ENCODE results near the gene APBB2. TPM values are rescaled to one million over a fixed set of nuclear protein-coding genes. Genes with fewer than 3 reads are reported as not detected.

Gene APBB2
- total RNA-seq, 1 donor, result 92.3 TPM

DNA sequence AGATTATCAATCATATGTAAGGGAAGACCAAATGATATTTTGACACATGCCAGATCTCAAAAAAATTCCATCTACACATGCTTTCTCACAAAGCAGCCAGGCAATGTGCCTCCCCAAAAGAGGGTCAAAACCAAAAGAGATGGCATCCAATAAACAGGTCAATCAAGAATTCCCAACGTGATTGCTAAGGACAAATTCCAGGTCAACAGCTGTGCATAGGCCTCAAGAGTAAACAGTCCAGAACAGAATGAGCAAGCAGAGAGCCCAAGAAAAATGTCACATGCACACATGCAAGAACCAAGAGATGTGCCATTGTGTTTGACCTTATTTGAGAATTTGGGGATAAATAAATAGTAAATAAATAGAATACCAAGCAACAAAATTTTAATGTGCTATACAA lies 136.7 kb downstream of the APBB2 start:
- Histone ChIP-seq H3K36me3 (ENCODE audit: insufficient read depth, low read length) (no peaks in the 10 kb centered on the region), H3K4me1 (ENCODE audit: insufficient read depth, low read length) (no peaks in the 10 kb centered on the region), H4K20me1 (ENCODE audit: insufficient read depth, low read length) (peaks cover 16% of the 10 kb centered on the region), H3K27ac (ENCODE audit: low read depth, low read length) (no peak overlapping the region), H3K4me3 (ENCODE audit: insufficient read depth, low read length) (no peak overlapping the region), H3K9me3 (ENCODE audit: low read depth, low read length) (no peaks in the 10 kb centered on the region), H3K79me2 (ENCODE audit: insufficient read depth, low read length) (peaks cover 82% of the 10 kb centered on the region), H3K27me3 (ENCODE audit: insufficient read depth, low read length) (no peaks in the 10 kb centered on the region), H3K4me2 (ENCODE audit: insufficient read depth, low read length) (no peak overlapping the region), H2AFZ (ENCODE audit: low read length) (no peak overlapping the region)
- no peak for DNase-seq (ENCODE audit: insufficient read length, low spot score, missing footprints)
- TF ChIP-seq, protein P1, sequence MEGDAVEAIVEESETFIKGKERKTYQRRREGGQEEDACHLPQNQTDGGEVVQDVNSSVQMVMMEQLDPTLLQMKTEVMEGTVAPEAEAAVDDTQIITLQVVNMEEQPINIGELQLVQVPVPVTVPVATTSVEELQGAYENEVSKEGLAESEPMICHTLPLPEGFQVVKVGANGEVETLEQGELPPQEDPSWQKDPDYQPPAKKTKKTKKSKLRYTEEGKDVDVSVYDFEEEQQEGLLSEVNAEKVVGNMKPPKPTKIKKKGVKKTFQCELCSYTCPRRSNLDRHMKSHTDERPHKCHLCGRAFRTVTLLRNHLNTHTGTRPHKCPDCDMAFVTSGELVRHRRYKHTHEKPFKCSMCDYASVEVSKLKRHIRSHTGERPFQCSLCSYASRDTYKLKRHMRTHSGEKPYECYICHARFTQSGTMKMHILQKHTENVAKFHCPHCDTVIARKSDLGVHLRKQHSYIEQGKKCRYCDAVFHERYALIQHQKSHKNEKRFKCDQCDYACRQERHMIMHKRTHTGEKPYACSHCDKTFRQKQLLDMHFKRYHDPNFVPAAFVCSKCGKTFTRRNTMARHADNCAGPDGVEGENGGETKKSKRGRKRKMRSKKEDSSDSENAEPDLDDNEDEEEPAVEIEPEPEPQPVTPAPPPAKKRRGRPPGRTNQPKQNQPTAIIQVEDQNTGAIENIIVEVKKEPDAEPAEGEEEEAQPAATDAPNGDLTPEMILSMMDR (IDR thresholded peaks at IDR 0.05; ENCODE audit: extremely low read depth, low read depth, low read length), result no peak

DNA sequence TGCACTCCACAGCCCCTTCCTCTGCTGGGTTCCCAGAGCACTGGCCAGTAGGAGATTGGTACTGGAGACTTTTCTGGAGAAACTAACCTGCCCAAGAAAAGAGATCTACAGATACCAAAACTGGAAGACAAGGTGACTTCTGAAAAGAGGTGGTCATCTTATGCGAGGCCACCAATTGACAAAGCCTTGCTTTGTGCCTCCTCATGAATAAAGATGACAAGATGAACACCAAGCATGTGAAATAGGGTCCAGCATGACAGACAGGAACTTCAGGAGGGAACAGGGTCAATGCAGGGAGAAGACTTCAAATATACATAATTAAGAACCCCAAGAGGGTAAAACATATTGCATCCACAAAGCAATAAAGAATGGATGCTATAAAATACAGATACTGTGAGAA lies 137.9 kb downstream of the APBB2 start:
- no peak overlapping the region for H3K27ac ChIP-seq (ENCODE audit: low read depth, low read length)
- no peaks in the 10 kb centered on the region for H3K36me3 ChIP-seq (ENCODE audit: insufficient read depth, low read length)
- H3K4me1 ChIP-seq (ENCODE audit: insufficient read depth, low read length), result no peaks in the 10 kb centered on the region
- H3K27me3 ChIP-seq (ENCODE audit: insufficient read depth, low read length), result no peaks in the 10 kb centered on the region
- no peak overlapping the region for H2AFZ ChIP-seq (ENCODE audit: low read length)
- no peak for DNase-seq (ENCODE audit: insufficient read length, low spot score, missing footprints)
- H3K9me3 ChIP-seq (ENCODE audit: low read depth, low read length), result no peaks in the 10 kb centered on the region
- peaks cover 83% of the 10 kb centered on the region for H3K79me2 ChIP-seq (ENCODE audit: insufficient read depth, low read length)
- H3K4me3 ChIP-seq (ENCODE audit: insufficient read depth, low read length), result no peak overlapping the region
- no peak overlapping the region for H3K4me2 ChIP-seq (ENCODE audit: insufficient read depth, low read length)
- TF ChIP-seq, protein P1 (IDR thresholded peaks at IDR 0.05; ENCODE audit: extremely low read depth, low read depth, low read length), result no peak
- H4K20me1 ChIP-seq (ENCODE audit: insufficient read depth, low read length), result peaks cover 11% of the 10 kb centered on the region

DNA sequence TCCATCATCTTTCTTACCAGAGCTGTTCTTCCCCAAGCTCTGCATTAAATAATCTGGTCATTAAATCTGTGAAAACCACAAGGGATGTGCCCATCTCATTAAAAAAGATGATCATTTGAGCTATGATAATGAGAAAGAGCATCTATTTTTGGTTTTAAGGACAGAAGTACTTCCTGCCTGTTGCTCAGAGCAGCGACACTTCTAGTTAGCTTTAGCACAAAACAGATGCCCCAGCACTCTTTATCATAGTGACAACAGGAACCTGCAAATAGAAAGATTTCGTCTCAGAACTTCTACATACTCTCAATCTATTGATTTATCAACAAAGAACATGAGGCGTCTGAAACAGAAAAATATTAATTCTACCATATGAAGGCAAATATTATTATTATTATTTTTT lies 140.1 kb downstream of the APBB2 start:
- Histone ChIP-seq H3K4me1 (ENCODE audit: insufficient read depth, low read length) (peaks cover 7% of the 10 kb centered on the region), H3K36me3 (ENCODE audit: insufficient read depth, low read length) (no peaks in the 10 kb centered on the region), H3K79me2 (ENCODE audit: insufficient read depth, low read length) (peaks cover 83% of the 10 kb centered on the region), H3K9me3 (ENCODE audit: low read depth, low read length) (no peaks in the 10 kb centered on the region), H3K27ac (ENCODE audit: low read depth, low read length) (no peak overlapping the region), H2AFZ (ENCODE audit: low read length) (no peak overlapping the region), H4K20me1 (ENCODE audit: insufficient read depth, low read length) (peaks cover 7% of the 10 kb centered on the region), H3K4me3 (ENCODE audit: insufficient read depth, low read length) (no peak overlapping the region), H3K4me2 (ENCODE audit: insufficient read depth, low read length) (no peak overlapping the region), H3K27me3 (ENCODE audit: insufficient read depth, low read length) (no peaks in the 10 kb centered on the region)
- TF ChIP-seq, protein P1 (IDR thresholded peaks at IDR 0.05; ENCODE audit: extremely low read depth, low read depth, low read length), result no peak
- DNase-seq (ENCODE audit: insufficient read length, low spot score, missing footprints), result no peak

DNA sequence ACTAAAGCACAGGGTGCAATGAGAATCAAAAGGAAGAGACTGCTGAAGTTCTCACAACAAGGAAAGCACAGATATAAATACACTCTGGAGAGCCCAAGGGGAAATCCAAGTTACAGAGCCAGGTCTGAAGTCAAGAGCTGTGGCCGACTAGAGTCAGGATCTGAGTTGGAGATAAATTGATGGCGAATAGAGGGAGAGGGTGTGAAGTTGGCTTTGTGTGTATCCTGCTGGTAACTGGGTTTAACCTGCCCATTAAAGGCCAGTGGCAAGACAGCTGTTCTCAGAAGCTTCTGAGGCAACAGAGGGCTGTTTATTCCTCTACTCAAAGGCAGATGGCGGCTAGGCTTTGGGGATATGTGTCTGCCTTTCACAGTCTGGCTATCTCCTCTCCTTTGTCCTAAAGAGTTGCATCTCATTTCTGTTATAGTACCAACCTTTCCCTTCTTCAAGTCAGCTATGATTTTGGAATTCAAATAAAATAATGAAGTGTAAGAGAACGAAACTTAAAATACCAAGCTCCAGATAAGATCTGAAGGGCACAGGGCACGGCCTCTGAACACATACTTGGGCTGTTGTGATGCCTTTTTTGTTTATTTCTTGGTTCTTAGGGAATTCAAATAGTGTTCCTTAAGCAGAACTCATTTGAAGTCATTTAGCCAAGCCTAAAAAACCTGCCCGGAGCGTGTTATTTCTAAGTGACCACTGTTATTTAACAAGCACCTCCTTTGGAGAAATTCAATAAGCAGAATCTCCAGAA lies 142.1 kb downstream of the APBB2 start:
- no peak overlapping the region for H2AFZ ChIP-seq (ENCODE audit: low read length)
- no peaks in the 10 kb centered on the region for H3K27me3 ChIP-seq (ENCODE audit: insufficient read depth, low read length)
- peaks cover 77% of the 10 kb centered on the region for H3K79me2 ChIP-seq (ENCODE audit: insufficient read depth, low read length)
- no peak for DNase-seq (ENCODE audit: insufficient read length, low spot score, missing footprints)
- H4K20me1 ChIP-seq (ENCODE audit: insufficient read depth, low read length), result peaks cover 3% of the 10 kb centered on the region
- peaks cover 7% of the 10 kb centered on the region for H3K4me1 ChIP-seq (ENCODE audit: insufficient read depth, low read length)
- no peak overlapping the region for H3K27ac ChIP-seq (ENCODE audit: low read depth, low read length)
- no peaks in the 10 kb centered on the region for H3K36me3 ChIP-seq (ENCODE audit: insufficient read depth, low read length)
- TF ChIP-seq, protein P1 (IDR thresholded peaks at IDR 0.05; ENCODE audit: extremely low read depth, low read depth, low read length), result no peak
- H3K4me2 ChIP-seq (ENCODE audit: insufficient read depth, low read length), result no peak overlapping the region
- H3K9me3 ChIP-seq (ENCODE audit: low read depth, low read length), result no peaks in the 10 kb centered on the region
- H3K4me3 ChIP-seq (ENCODE audit: insufficient read depth, low read length), result no peak overlapping the region

All from osteoblast (primary cell).